Rectal smooth muscle tissue (tissue), 1 donor: ENCODE measurements around the gene CASTOR2.

Source experiments
- H3K27ac ChIP-seq: one replicate; pipeline ENCODE4 v1.7.0; 2013; ENCODE audit warnings: low read depth, low read length, inconsistent platforms
- H3K27me3 ChIP-seq: one replicate; pipeline ENCODE4 v1.7.0; 2013; ENCODE audit warnings: low read length; ENCODE audit not compliant: control insufficient read depth, insufficient read depth
- H3K36me3 ChIP-seq: one replicate; pipeline ENCODE4 v1.7.0; 2013; ENCODE audit warnings: low read length; ENCODE audit not compliant: control insufficient read depth, insufficient read depth
- H3K4me1 ChIP-seq: one replicate; pipeline ENCODE4 v1.7.0; 2013; ENCODE audit warnings: low read length; ENCODE audit not compliant: control insufficient read depth, insufficient read depth
- H3K4me3 ChIP-seq: one replicate; pipeline ENCODE4 v1.7.0; 2013; ENCODE audit warnings: low read length
- H3K9ac ChIP-seq: one replicate; pipeline ENCODE4 v1.7.0; 2013; ENCODE audit warnings: low read length

CASTOR2 gene

GRCh38 chr7:75017832-75018231 lies 53.3 kb downstream of the CASTOR2 start:
- H3K4me3 ChIP-seq, result no peak overlapping the region
- H3K9ac ChIP-seq, result no peak overlapping the region
- H3K36me3 ChIP-seq, result peaks cover 5% of the 10 kb centered on the region
- no peak overlapping the region for H3K27ac ChIP-seq
- H3K27me3 ChIP-seq, result no peaks in the 10 kb centered on the region
- H3K4me1 ChIP-seq, result no peaks in the 10 kb centered on the region

- Histone ChIP-seq H3K4me3 (no peak overlapping the region), H3K9ac (no peak overlapping the region), H3K27me3 (no peaks in the 10 kb centered on the region), H3K36me3 (peaks cover 5% of the 10 kb centered on the region), H3K4me1 (no peaks in the 10 kb centered on the region), H3K27ac (no peak overlapping the region)
Observed at GRCh38 chr7:75018570-75019364, 54.3 kb downstream of the CASTOR2 start.

- Histone ChIP-seq H3K9ac (no peak overlapping the region), H3K27ac (no peak overlapping the region), H3K4me1 (no peaks in the 10 kb centered on the region), H3K27me3 (no peaks in the 10 kb centered on the region), H3K36me3 (peaks cover 5% of the 10 kb centered on the region), H3K4me3 (no peak overlapping the region)
Observed at GRCh38 chr7:75019800-75020199, 55.3 kb downstream of the CASTOR2 start.

- Histone ChIP-seq H3K4me3 (no peak overlapping the region), H3K27ac (no peak overlapping the region), H3K36me3 (peaks cover 4% of the 10 kb centered on the region), H3K4me1 (no peaks in the 10 kb centered on the region), H3K9ac (no peak overlapping the region), H3K27me3 (no peaks in the 10 kb centered on the region)
Observed at GRCh38 chr7:75024922-75025321, 60.4 kb downstream of the CASTOR2 start.

GRCh38 chr7:75028299-75028698 lies 63.8 kb downstream of the CASTOR2 start:
- no peak overlapping the region for H3K9ac ChIP-seq
- no peak overlapping the region for H3K4me3 ChIP-seq
- H3K4me1 ChIP-seq, result no peaks in the 10 kb centered on the region
- H3K27ac ChIP-seq, result no peak overlapping the region
- no peaks in the 10 kb centered on the region for H3K27me3 ChIP-seq
- H3K36me3 ChIP-seq, result peaks cover 2% of the 10 kb centered on the region

DNA sequence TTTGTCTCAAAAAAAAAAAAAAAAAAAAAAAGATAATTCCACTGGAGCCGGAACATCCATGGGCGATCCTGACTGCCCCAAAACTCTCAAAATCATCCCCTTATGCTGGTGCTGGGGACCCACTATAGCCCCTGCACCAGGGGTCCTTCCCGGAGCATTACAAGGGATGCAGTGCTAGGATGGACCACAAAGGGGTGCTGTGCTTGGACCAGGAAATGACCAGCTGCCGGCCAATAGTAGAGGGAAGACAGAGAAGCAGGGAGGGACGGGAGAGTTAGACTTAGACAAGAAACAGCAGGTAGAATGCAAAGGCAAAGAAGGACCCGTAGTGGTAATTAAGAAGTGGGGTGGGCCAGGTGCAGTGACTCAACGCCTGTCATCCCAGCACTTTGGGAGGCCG lies 68.6 kb downstream of the CASTOR2 start:
- Histone ChIP-seq H3K4me1 (no peaks in the 10 kb centered on the region), H3K27me3 (no peaks in the 10 kb centered on the region), H3K4me3 (no peak overlapping the region), H3K27ac (no peak overlapping the region), H3K36me3 (peaks cover 2% of the 10 kb centered on the region), H3K9ac (no peak overlapping the region)

DNA sequence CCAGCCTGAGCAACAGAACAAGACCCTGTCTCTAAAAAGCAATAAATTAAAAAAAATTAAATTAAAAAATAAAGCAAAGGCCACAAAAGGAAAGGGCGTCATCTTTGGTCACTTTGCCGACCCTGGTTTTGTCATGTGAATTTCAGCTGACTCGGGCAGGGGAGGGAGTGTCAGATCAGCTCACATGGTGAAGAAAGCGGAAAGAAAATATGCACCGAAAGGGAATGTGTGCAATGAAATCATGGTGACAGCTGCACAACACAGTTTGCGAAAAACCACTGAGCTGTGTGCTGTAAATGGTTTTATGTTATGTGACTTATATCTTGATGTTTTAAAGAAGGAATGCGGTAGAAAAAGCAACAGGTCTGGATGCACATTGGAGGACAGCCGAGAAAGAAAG lies 69.3 kb downstream of the CASTOR2 start:
- H3K27ac ChIP-seq, result no peak overlapping the region
- peaks cover 2% of the 10 kb centered on the region for H3K36me3 ChIP-seq
- no peak overlapping the region for H3K4me3 ChIP-seq
- no peaks in the 10 kb centered on the region for H3K4me1 ChIP-seq
- H3K27me3 ChIP-seq, result no peaks in the 10 kb centered on the region
- no peak overlapping the region for H3K9ac ChIP-seq

- Histone ChIP-seq H3K4me1 (no peaks in the 10 kb centered on the region), H3K4me3 (no peak overlapping the region), H3K9ac (no peak overlapping the region), H3K27me3 (no peaks in the 10 kb centered on the region), H3K27ac (no peak overlapping the region), H3K36me3 (peaks cover 3% of the 10 kb centered on the region)
Observed at GRCh38 chr7:75038508-75038907, 74.0 kb downstream of the CASTOR2 start.

- Histone ChIP-seq H3K36me3 (peaks cover 6% of the 10 kb centered on the region), H3K4me1 (no peaks in the 10 kb centered on the region), H3K27ac (no peak overlapping the region), H3K4me3 (no peak overlapping the region), H3K9ac (no peak overlapping the region), H3K27me3 (no peaks in the 10 kb centered on the region)
Observed at GRCh38 chr7:75039166-75039565, 74.7 kb downstream of the CASTOR2 start.

DNA sequence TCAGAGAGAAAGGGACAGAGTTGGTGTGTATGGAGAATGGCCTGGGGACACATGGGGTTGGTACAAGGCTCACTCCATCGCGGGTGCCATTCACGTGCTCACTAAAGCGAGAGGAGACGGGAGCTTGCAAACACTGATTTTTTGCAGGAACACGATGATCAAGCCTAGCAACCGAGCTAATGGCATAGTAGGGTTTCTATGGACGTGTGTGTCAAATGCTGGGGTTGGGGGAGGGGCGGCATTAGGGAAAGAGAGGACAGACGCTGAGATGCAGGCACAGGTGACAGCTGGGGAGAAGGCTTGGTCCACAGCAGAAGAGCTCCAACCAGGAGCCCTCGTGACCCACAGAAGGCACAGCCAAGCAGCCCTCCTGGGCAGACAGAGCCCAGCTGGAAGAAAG lies 75.2 kb downstream of the CASTOR2 start:
- Histone ChIP-seq H3K27me3 (no peaks in the 10 kb centered on the region), H3K9ac (no peak overlapping the region), H3K4me1 (no peaks in the 10 kb centered on the region), H3K36me3 (peaks cover 6% of the 10 kb centered on the region), H3K4me3 (no peak overlapping the region), H3K27ac (no peak overlapping the region)

GRCh38 chr7:75040512-75040911 lies 76.0 kb downstream of the CASTOR2 start:
- Histone ChIP-seq H3K9ac (no peak overlapping the region), H3K4me3 (no peak overlapping the region), H3K27me3 (no peaks in the 10 kb centered on the region)

GRCh38 chr7:75042286-75042685 lies 77.8 kb downstream of the CASTOR2 start:
- H3K27me3 ChIP-seq, result no peaks in the 10 kb centered on the region
- no peak overlapping the region for H3K9ac ChIP-seq
- H3K27ac ChIP-seq, result no peak overlapping the region
- H3K4me1 ChIP-seq, result peaks cover 3% of the 10 kb centered on the region
- no peak overlapping the region for H3K4me3 ChIP-seq
- H3K36me3 ChIP-seq, result peaks cover 6% of the 10 kb centered on the region

More at GRCh38 chr7:75040512-75040911, 76.0 kb downstream of the CASTOR2 start:
- H3K27ac ChIP-seq, result no peak overlapping the region
- no peaks in the 10 kb centered on the region for H3K4me1 ChIP-seq
- H3K36me3 ChIP-seq, result peaks cover 6% of the 10 kb centered on the region
